Muscle layer of duodenum (tissue), 2 donors: ENCODE results near the gene HYAL1.
A peak's percentile ranks its signal among the peaks of the same experiment; 100 is the strongest.

ENCODE experiments used
- H3K27ac ChIP-seq: one replicate; pipeline ENCODE4 v1.7.0; 2013; ENCODE audit warnings: mild to moderate bottlenecking, low read length
- H3K27me3 ChIP-seq: one replicate; pipeline ENCODE4 v1.7.0; 2013; ENCODE audit warnings: low read depth, mild to moderate bottlenecking, control low read depth, low read length
- H3K36me3 ChIP-seq, 2 donors: one replicate each; pipeline ENCODE4 v1.7.0; 2013; ENCODE audit warnings: low read length in 2 of 2, control low read depth in 1 of 2, mild to moderate bottlenecking in 1 of 2; ENCODE audit not compliant: insufficient read depth in 2 of 2, control insufficient read depth in 1 of 2
- H3K4me1 ChIP-seq, 2 donors: one replicate each; pipeline ENCODE4 v1.7.0; 2013; ENCODE audit warnings: low read length in 2 of 2, mild to moderate bottlenecking in 2 of 2, control low read depth in 1 of 2, moderate library complexity in 1 of 2; ENCODE audit not compliant: insufficient read depth in 2 of 2, control insufficient read depth in 1 of 2
- H3K4me3 ChIP-seq, 2 donors: one replicate each; pipeline ENCODE4 v1.7.0; 2013; ENCODE audit warnings: low read length in 2 of 2, low read depth in 1 of 2, mild to moderate bottlenecking in 1 of 2
- H3K9me3 ChIP-seq, 2 donors: one replicate each; pipeline ENCODE4 v1.7.0; 2013; ENCODE audit warnings: low read length in 2 of 2, control low read depth in 1 of 2, mild to moderate bottlenecking in 1 of 2; ENCODE audit not compliant: control insufficient read depth in 1 of 2
- donor health status: healthy.

HYAL1 gene

GRCh38 chr3:50331364-50331907, 28.1 kb upstream of the HYAL1 start:
- H3K27me3 ChIP-seq: no peaks in the 10 kb centered on the region
- H3K4me3 ChIP-seq: no peak overlapping the region
- no peak overlapping the region for H3K27ac ChIP-seq
- H3K36me3 ChIP-seq: peaks cover 20 to 26% of the 10 kb centered on the region in 2 donors
- H3K4me1 ChIP-seq: peaks cover 11 to 39% of the 10 kb centered on the region in 2 donors
- H3K9me3 ChIP-seq: no peaks in the 10 kb centered on the region

- no peak overlapping the region for H3K27ac ChIP-seq
- peaks cover 11 to 29% of the 10 kb centered on the region in 2 donors for H3K4me1 ChIP-seq
- H3K9me3 ChIP-seq: no peaks in the 10 kb centered on the region
- no peak overlapping the region for H3K4me3 ChIP-seq
- H3K36me3 ChIP-seq: peaks cover 20 to 36% of the 10 kb centered on the region in 2 donors
- no peaks in the 10 kb centered on the region for H3K27me3 ChIP-seq
Measured at GRCh38 chr3:50330330-50330729, 27.0 kb upstream of the HYAL1 start.

GRCh38 chr3:50327943-50328691, 24.7 kb upstream of the HYAL1 start, which contains the start of gene TUSC2:
TSS of gene TUSC2 (minus strand) at chr3:50328223. CDS start at chr3:50328099, 124 bp downstream.
- no peaks in the 10 kb centered on the region for H3K27me3 ChIP-seq
- peak within 1 kb of the TSS; percentile 81 to 98 for H3K4me3 ChIP-seq
- peaks cover 15 to 39% of the 10 kb centered on the region in 2 donors for H3K4me1 ChIP-seq
- peak within 1 kb of the TSS; percentile 80 for H3K27ac ChIP-seq
- peaks cover 20 to 41% of the 10 kb centered on the region in 2 donors for H3K36me3 ChIP-seq
- H3K9me3 ChIP-seq: no peaks in the 10 kb centered on the region

- Histone ChIP-seq H3K4me1 (peaks cover 15 to 44% of the 10 kb centered on the region in 2 donors), H3K9me3 (no peaks in the 10 kb centered on the region), H3K4me3 (peak overlapping the region; percentile 81 to 98), H3K27ac (peak overlapping the region; percentile 80), H3K27me3 (no peaks in the 10 kb centered on the region), H3K36me3 (peaks cover 20 to 41% of the 10 kb centered on the region in 2 donors)
Measured at GRCh38 chr3:50327129-50327528, 23.8 kb upstream of the HYAL1 start.

GRCh38 chr3:50326182-50326541, 22.8 kb upstream of the HYAL1 start:
- peaks cover 18 to 32% of the 10 kb centered on the region in 2 donors for H3K36me3 ChIP-seq
- no peaks in the 10 kb centered on the region for H3K27me3 ChIP-seq
- H3K4me1 ChIP-seq: peaks cover 15 to 49% of the 10 kb centered on the region in 2 donors
- no peak overlapping the region for H3K4me3 ChIP-seq
- no peaks in the 10 kb centered on the region for H3K9me3 ChIP-seq
- no peak overlapping the region for H3K27ac ChIP-seq

- H3K4me3 ChIP-seq: no peak overlapping the region
- peaks cover 13 to 26% of the 10 kb centered on the region in 2 donors for H3K36me3 ChIP-seq
- H3K9me3 ChIP-seq: no peaks in the 10 kb centered on the region
- H3K27ac ChIP-seq: no peak overlapping the region
- no peaks in the 10 kb centered on the region for H3K27me3 ChIP-seq
- H3K4me1 ChIP-seq: peaks cover 15 to 49% of the 10 kb centered on the region in 2 donors
Measured at GRCh38 chr3:50325497-50326181, 22.3 kb upstream of the HYAL1 start.

- H3K36me3 ChIP-seq: peaks cover 7 to 21% of the 10 kb centered on the region in 2 donors
- peak overlapping the region; percentile 8 for H3K27ac ChIP-seq
- peaks cover 20 to 54% of the 10 kb centered on the region in 2 donors for H3K4me1 ChIP-seq
Measured at GRCh38 chr3:50325113-50325480, 21.7 kb upstream of the HYAL1 start.

GRCh38 chr3:50324351-50325112, 21.2 kb upstream of the HYAL1 start:
- Histone ChIP-seq H3K4me3 (no peak overlapping the region), H3K27me3 (no peaks in the 10 kb centered on the region), H3K9me3 (no peaks in the 10 kb centered on the region), H3K4me1 (peaks cover 22 to 59% of the 10 kb centered on the region in 2 donors), H3K36me3 (peaks cover 5 to 17% of the 10 kb centered on the region in 2 donors), H3K27ac (peak overlapping the region; percentile 46)

More at GRCh38 chr3:50325113-50325480, 21.7 kb upstream of the HYAL1 start:
- Histone ChIP-seq H3K9me3 (no peaks in the 10 kb centered on the region), H3K4me3 (no peak overlapping the region), H3K27me3 (no peaks in the 10 kb centered on the region)

- no peak overlapping the region for H3K4me3 ChIP-seq
- H3K27ac ChIP-seq: peak overlapping the region; percentile 91
- no peaks in the 10 kb centered on the region for H3K9me3 ChIP-seq
- no peaks in the 10 kb centered on the region for H3K27me3 ChIP-seq
- H3K36me3 ChIP-seq: peaks cover 9 to 22% of the 10 kb centered on the region in 2 donors
- H3K4me1 ChIP-seq: peaks cover 27 to 66% of the 10 kb centered on the region in 2 donors
Measured at GRCh38 chr3:50323614-50324199, 20.3 kb upstream of the HYAL1 start.

- Histone ChIP-seq H3K9me3 (no peaks in the 10 kb centered on the region), H3K4me3 (no peak overlapping the region), H3K27ac (peak overlapping the region; percentile 91), H3K27me3 (no peaks in the 10 kb centered on the region), H3K4me1 (peaks cover 26 to 68% of the 10 kb centered on the region in 2 donors), H3K36me3 (peaks cover 13 to 28% of the 10 kb centered on the region in 2 donors)
Measured at GRCh38 chr3:50323092-50323600, 19.8 kb upstream of the HYAL1 start.
